ENCODE data around the gene EDAR.

The EDAR gene

DNA sequence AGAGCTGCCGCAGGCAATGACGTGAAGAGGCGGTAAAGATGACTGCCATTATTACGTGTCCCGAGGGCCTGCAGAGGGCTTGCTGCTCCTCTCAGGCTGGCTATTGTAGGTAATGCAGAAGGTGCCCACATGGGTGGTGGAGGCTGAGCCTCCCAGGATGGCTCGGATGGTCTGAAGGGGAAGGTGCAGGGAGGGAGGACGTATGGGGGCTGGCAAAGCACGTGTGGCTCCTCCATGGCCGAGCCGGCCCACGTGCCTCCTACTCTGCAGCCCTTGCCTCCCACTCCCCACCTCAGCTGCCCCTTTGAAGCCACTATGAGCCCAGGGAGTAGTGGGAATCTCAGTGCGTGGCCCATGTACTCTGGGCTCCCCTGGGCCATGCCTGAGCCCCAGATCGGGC lies 48.9 kb downstream of the EDAR start:
- DNase-seq (ENCODE audit: low spot score), result no peak

DNA sequence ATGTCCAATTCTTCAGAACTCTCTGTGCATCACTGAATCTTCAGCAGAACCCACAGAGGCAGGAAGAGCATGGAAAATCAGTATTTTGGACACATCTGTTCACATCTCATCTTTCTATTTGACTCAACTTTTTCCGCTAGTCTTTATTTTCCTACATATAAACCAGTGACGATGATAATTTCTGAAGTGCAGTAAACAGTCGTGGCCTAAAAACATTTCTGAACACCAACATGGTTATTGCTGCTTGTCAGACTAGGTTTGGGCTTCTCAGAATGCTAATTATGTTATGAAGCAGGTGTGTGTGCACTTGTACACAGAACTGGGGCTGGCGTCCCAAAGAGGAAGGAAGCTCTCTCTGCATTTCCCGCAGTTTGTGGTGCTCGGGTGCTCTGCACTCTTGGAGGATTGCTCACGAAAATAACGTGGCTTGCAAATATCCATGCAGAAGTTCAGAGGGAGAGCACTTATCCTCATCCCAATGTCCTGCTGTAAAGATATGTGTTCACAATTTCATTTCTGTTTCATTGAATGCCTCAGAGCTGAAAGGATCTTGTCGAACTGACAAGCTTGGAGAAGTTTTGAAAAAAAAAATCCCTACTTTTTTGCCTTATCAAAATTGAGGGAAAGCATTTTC lies 50.8 kb downstream of the EDAR start:
- DNase-seq (ENCODE audit: low spot score), result no peak

DNA sequence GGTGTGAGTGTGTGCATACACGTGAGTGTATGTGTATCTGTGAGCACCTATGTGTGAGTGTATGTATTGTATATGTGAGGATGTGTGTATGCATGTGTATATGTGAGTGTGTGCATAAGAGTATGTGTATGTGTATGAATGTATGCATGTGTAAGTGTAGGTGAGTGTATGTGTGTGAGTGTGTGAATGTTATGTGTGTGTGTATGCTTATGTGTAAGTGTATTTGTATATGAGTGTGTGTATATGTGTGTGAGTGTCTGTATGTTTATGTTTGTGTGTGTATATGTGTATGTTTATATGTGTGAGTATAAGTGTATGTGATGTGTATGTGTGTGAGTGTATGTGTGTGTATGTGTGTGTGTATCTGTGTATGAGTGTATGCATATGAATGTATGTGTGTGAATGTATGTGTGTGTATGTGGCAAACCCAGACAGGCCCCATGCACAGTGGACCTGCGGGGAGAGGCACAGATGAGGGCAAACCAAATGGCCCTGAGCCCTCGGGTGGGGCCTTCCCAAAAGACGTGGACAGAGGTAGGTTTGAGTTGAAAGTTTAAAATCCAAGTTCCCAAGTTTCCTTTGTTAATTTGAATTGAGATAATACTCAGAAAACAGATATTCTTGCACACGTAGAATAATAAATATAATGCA lies 51.5 kb downstream of the EDAR start:
- DNase-seq (ENCODE audit: low spot score), result no peak

DNA sequence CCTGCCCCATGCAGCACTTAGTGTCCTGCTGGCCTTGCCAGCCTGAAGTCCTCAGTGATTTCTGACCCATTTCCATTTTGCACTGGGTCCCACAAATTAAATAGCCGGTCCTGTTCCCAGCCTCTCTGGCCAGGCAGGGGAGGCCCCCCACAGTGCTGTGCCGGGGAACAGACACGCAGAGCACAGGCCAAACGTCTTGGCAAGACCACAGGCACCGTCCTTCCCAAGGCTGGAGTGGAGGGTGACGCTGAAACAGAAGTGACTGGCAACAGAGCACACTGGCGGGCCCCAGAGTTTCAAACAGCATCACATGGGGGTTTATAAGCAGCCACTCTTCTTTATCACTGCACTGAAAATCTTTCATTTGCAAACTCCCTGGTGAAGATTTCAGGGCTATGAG lies 52.2 kb downstream of the EDAR start:
- DNase-seq (ENCODE audit: low spot score), result peak; percentile 51

DNA sequence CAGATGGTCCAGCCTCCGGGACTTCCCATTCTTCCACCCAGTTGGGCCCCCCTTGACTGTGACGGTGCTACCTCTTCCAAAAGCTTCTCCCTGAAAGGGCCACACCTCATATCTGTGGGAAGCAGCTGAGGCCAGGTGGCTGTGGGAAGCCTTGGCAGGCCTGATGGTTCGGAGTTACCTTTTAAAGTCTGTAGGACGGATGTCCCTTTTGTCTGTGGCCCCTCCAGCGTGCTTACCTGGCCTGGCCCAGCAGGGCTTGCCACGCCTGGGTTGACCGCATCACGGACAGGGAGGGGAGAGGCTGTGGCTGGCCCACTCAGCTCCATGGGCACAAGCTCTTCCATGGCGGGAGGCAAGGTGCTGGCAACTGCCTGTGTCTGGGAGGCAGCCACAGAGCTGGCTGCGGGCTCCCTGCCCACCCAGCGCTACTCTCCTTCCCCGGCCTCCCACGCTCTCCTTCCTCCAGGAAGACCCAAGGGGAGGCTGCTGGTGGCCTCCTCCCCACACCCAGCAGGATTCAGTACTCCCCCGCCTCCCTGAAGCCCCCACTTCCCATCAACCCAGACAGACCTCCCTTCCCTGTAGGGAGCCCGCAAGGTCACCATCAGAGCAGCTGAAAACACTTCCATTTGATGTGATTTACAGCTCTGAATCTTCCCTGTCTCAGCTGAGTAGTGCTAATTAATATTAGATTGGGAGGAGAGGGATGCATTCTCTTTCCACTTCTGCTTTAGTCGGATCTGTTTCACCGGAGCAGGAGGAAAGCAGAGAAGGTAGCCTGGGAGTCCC lies 52.8 kb downstream of the EDAR start:
- DNase-seq (ENCODE audit: low spot score), result no peak

DNA sequence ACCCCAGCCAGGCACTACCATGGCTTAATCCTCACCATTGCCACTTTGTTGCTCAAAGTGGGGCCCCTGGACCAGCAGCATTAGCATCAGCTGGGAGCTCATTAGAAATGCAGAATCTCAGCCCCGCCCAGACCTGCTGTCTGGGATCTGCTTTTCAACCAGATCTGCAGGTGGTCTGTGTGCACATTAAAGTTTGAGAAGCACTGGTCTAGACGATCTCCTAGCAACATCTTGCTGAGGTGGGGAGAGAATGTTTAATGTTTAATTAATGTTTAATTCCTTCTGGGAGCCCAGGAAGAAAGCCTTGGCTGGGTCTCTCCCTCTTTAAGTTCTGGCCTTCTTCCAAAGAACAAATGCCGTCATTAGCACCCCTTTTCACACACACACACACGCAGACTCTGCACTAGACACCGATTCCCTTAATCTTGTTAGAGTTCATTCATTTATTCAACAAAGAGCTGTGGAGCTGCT lies 53.7 kb downstream of the EDAR start:
- no peak for DNase-seq (ENCODE audit: low spot score)

DNA sequence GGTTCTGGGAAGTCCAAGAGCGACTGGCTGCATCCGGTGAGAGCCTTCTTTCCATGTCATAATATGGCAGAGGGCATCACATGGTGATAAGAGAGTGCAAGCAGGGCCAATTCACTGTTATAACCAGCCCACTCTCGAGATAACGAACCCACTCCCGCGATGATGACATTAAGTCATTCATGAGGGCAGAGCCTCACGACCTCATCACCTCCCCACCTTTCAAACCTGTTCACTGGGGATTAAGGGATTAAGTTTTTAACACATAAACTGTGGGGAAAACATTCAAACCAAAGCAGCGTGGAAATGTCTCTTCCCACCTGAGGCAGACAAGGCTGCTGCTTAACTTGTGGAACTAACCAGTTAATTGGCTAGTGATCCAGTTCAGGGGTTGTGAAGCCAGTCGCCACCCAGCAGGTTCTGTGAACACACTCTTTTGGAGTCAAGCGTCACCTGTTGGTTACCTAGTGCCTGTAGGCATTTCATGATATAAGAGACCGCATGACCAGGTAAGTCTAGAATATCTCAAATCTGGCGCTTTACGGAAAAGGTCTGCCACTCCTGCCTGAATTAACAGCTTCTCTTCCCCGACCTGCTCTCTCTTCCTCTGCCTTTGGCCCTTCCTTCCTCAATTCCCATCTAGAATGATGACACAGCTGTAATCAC lies 54.3 kb downstream of the EDAR start:
- no peak for DNase-seq (ENCODE audit: low spot score)

DNA sequence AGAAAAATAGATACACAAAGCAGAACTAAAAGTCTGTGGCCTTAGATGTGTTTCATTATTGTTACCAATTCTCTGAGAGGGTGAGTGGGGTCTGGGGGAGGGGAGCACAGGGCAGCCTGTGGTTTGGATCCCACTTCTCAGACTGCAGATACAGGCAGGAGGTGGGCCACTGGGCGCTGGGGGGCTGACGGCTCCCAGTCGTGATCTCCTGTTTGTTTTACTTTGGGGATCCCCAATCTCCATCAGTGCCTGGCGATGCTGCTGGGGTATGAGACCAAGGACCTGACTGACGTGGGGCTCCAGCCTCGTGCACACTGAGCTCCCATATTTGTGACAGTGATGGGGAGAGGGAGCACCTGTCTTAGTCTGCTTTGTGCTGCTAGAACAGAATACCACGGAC lies 54.9 kb downstream of the EDAR start:
- no peak for DNase-seq (ENCODE audit: low spot score)

DNA sequence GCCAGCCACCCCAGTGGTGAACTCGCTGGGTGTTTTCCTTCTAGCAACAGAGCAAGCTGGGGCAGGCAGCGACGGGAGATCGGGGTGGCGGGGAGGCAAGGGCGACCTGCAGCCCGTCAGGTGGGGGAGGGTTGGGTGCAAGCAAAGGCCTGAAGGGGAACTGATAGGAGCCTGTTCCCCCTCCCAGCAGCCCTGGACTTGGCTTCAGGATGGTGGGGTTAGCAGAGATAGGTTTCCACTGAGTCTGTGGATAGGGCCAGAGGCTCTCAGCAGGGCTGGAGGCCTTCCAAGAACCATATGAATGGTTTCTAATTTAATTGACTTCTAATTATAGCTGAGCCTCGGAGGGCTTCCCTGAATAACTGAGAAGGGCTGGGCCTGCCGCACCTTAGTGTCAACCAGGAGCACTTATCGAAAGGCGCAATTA lies 55.3 kb downstream of the EDAR start:
- no peak for DNase-seq (ENCODE audit: low spot score)

DNA sequence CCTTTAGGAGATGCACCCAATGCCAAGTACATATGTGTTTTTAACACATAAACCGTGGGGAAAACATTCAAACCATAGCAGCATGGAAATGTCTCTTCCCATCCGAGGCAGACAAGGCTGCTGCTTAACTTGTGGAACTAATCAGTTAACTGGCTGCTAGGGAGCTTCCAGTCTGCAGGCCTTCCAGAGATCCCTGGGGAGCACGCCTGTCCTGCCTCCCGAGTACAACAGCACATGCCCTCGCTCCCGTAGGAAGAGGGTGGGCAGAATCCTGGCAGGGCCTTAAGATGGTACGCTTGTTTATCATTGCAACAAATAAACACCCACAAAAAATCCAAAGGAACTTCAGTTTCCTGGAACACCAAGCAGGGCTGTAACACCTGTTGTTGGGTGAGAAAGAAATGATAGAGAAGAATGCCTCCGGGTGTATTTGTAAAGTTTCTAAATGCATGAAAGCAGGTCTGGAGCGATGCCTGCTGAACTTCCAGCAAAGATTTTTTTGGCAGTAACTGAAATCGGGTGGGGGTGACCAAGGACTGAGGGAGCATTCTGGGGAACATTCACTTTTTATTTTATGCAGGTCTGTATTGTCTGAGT lies 56.2 kb downstream of the EDAR start:
- no peak for DNase-seq (ENCODE audit: low spot score)

DNA sequence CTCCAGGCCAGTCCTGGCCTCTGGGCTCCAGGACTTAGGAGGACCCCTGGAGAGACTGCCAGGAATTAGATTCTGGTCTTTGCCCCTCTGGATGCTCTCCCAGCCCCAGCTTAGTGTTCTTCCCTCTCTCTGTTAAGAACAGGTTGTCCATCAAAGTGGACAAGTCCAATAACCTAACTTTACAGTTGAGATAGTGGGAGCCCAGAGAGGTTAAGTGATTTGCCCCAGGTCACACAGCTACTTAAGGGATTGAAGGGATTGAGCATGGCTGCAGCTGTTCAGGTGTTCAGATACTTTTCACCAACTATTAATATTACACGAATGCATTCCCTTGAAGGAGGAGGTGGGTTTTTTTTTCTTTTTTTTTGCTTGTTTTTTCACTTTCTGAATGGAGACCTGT lies 57.6 kb downstream of the EDAR start:
- no peak for DNase-seq (ENCODE audit: low spot score)

DNA sequence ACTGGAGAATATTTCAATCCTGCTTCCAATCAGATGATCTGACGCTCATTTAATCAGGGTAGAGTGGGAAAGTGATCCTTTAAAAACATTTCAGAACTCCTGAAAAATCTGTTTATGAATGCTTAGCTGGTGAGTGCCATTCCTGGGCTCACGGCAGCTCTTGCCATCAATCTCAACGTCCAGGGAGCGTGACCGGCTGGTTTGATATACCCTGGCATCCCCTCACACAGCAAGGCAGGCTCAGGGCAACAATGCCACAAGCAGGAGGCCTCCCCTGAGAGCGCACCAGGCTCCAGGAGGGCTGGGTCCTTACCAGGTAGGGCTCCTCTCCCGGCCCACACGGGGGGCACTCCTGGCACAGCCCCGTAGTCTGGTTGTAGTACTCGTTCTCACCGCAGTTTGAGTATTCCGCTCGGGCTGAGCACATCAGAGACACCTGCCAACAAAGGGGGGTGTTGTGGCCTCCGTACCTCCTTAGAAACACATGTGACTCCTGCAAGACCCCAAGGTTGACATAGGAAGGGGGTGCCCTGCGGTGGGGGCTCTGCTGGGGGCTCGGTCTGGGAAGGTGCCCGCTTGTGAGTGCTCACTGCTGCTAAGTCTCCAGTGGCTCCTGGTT lies 59.1 kb downstream of the EDAR start:
- no peak for DNase-seq (ENCODE audit: low spot score)

DNA sequence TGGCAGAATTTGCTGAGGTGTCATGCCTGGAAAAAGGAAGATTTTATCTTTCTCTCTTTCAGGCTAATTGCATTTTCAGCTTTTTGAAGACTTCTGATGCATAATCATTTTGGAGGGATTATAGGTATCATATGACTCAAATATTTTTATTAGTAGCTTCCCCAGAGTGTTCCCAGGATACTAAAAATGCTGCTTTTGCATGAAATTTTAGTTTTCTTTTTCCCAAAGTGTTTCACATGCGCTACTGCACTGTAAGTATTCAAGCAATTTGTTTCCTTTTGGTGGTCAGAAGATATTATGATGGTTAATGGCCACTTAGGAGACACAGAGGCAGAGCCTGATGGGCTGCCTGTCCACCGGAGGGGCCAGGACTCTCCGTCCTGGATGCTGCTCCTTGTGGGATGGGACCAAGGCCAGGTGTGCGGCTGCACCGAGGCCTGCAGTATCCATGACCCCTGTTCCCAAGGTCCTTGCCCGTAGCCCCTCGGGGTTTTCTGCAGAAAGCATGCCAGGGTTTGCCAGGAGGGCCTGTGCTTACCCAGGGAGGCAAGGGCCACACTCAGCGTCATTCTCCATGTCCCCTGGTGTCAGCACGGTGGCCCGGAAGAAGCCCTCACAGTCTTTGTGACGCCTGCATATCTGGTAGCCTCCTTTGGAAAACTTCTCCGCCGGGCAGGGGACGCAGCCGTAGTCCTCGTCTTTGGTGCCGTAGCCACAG lies 60.2 kb downstream of the EDAR start:
- DNase-seq (ENCODE audit: low spot score), result no peak

DNA sequence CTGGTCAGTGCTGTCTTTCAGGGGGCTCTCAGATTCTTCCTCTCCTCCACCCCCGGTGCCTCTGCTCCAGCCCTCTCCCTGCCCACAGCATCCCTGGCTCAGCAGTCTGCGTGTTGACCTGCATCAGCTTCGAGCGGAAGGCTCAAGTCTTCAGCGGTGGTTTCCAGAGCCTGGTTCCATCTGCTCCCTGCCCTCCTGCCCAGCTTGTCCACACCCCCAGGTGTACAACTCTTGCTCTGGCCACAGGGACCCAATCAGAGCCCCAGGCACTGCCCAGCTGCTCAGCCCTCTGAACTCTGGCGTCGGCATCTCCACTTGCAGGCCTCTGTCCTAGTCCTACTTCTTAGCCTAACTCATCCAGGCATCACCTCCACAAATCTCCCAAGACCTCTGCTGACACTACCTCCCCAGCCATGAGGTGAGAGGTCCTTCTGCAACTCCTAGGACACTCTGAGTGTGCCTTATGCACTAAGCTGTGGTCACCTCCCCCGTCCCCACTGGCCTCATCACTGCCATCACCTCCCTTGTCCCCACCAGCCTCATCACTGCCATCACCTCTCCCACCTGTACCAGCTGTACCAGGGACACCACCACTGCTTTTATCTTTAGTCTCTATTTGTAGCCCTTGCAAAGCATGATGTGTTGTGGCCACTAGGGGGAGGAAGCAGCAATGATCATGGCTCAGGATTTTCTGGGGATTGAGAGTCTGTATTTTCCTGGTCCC lies 60.9 kb downstream of the EDAR start:
- DNase-seq (ENCODE audit: low spot score), result peak; percentile 29

DNA sequence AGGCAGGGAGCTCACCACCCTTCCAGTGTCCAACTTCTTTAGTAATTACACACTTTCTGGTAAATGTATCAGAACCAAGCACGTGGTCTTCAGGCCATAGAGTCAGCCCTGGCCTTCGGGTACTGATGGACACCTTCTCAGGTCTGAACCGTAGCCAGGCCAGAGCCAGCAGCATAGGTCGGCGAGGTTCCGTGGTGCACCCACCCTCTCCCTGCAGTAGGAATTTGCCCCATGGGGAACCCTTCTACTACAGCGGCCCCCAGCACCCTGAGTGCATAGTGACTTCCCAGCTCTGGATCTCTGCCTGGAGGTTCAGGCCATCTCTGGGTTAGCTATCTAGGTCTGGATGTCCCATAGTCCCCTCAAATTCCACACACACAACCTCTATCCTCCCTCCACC lies 61.6 kb downstream of the EDAR start:
- no peak for DNase-seq (ENCODE audit: low spot score)

DNA sequence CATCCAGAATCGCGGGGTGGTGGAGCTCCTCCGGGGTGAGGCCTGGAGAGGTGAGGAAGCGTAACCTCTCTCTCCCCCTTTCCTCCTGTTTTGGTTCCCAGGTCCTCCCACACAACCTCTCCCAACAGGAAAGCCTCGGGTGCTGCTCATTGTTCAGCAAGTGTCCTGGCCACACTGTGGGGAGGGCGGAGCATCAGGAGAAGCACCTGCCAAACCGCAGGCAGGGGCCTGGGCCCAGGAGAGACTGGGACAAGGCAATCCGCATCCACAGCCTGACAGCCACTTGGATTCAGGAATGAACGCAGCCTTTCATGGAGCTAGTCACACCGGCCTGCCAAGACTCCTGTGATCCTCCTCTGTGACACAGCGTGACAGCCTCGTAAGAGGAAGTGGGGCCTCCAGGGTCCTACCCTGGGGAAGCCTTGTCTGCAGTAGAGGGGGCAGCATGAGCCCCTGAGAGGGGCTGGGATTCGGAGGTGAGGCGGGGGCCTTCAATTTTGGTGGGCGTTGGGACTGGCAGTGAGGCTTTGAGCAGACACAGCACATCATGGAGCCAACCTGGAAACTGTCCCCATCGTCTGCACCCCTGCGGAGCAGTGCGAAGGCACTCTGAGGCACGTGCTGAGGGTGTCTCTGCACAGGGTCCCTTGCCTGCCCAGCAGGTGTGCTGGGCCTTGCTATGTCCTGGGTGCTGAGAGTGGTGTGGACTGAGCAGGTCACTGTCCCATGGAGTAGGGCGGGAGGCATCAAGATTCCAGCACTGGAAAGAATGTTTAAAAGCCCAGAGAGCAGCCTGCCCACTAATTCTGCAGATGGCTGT lies 62.2 kb downstream of the EDAR start:
- no peak for DNase-seq (ENCODE audit: low spot score)

DNA sequence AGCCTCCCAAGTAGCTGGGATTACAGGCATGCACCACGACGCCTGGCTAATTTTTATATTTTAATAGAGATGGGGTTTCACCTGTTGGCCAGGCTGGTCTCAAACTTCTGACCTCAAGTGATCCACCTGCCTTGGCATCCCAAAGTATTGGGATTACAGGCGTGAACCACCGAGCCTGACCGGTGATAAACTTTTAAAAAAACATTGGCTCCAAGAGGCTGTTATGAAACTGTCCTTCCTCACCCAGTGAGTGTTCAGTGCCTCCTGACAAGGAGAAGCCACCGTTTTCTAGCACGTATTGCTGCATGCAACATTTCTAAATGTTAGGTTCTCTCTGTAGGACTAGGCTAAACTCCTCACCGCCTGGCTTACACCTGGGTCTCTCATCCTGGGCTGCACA lies 63.3 kb downstream of the EDAR start:
- DNase-seq (ENCODE audit: low spot score), result no peak

DNA sequence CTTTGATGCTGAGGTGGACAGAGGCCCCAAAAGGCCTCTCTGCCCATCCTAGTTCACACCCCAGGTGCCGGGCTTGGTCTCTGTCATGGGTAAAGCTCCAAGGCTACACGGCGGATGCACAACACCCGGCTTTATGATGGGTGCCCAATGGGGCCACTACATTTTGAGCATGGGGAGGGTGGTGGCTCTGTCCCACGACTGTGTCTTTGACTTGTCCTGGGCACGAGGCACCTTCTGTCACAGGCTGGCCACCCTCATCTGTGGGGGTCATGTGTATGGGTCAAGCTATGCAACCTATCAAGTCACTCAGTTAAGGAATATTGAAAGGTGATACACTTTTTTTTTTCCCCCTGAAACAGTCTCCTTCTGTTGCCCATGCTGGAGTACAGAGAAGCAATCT lies 63.7 kb downstream of the EDAR start:
- no peak for DNase-seq (ENCODE audit: low spot score)

DNA sequence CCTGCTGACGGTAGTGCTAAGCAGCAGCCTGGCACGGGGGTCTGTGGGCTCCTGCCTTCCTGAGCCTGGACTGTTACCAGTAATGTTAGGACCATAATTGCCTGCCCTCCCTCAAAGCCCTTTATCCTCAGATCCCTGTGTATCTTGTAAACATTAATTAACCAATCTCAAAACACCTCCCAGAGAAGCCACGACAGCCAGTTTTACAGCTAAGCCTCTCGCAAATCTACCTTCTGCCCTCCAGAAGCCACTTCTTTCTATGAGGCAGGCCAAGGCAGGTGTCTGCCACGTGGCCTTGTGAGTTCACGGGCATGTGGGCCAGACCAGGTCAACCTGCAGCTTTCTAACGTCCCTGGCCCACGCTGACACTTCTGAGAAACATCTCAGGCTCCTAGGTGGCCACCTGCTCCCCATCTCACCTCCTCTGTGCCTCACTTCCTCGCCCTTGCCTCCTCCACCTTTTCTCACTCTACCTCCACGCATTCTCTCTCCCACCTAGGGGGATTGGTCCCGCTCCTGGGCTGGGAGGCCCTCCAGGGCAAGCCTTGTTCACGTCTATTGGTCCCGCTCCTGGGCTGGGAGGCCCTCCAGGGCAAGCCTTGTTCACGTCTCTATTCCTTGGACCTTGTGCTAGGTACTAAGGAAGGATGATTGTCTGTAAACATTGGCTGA lies 64.3 kb downstream of the EDAR start:
- no peak for DNase-seq (ENCODE audit: low spot score)

All from globus pallidus (tissue), 1 donor.